DOHH2 (cell line): ENCODE results near the gene ZNF771.

Experiments
- H3F3A ChIP-seq: fragments of 200-600 bp; sonication (generic), shearing (Covaris generic); 2 replicates; pipeline ENCODE4 v1.6.0; 2016; ENCODE audit warnings: antibody characterized with exemption, mild to moderate bottlenecking; ENCODE audit not compliant: control insufficient read depth, insufficient read depth
- H3K27ac ChIP-seq: fragments of 200-600 bp; sonication (generic); 2 replicates; pipeline ENCODE4 v1.5.1; 2014; ENCODE audit warnings: low read depth, mild to moderate bottlenecking, low read length, moderate library complexity
- H3K27me3 ChIP-seq: fragments of 200-600 bp; sonication (generic); 2 replicates; pipeline ENCODE4 v1.6.1; 2014; ENCODE audit warnings: mild to moderate bottlenecking, low read length, mixed read lengths; ENCODE audit not compliant: control insufficient read depth
- H3K36me3 ChIP-seq: fragments of 200-600 bp; sonication (generic); 2 replicates; pipeline ENCODE4 v1.6.1; 2014; ENCODE audit warnings: mild to moderate bottlenecking, low read length, moderate library complexity, mixed read lengths; ENCODE audit not compliant: control insufficient read depth
- H3K4me1 ChIP-seq: fragments of 200-600 bp; sonication (generic); 2 replicates; pipeline ENCODE4 v1.6.1; 2014; ENCODE audit warnings: mild to moderate bottlenecking, low read length, mixed read lengths; ENCODE audit not compliant: control insufficient read depth
- H3K4me2 ChIP-seq: fragments of 200-600 bp; sonication (generic); 2 replicates; pipeline ENCODE4 v1.6.0; 2014; ENCODE audit warnings: mild to moderate bottlenecking, low read length, moderate library complexity
- H3K4me3 ChIP-seq: fragments of 200-600 bp; sonication (generic); 2 replicates; pipeline ENCODE4 v1.5.1; 2014; ENCODE audit warnings: mild to moderate bottlenecking, low read length, mixed read lengths
- H3K79me2 ChIP-seq: fragments of 200-600 bp; sonication (generic); 2 replicates; pipeline ENCODE4 v1.6.1; 2014; ENCODE audit warnings: mild to moderate bottlenecking, low read length, mixed read lengths; ENCODE audit not compliant: control insufficient read depth
- H3K9me2 ChIP-seq: fragments of 200-600 bp; sonication (generic); replicated peaks from 2 replicates; pipeline ENCODE4 v1.6.1; 2014; ENCODE audit warnings: mild to moderate bottlenecking, low read length, mixed read lengths; ENCODE audit not compliant: control insufficient read depth
- H3K9me3 ChIP-seq: fragments of 200-600 bp; sonication (generic); 2 replicates; pipeline ENCODE4 v1.6.1; 2014; ENCODE audit warnings: antibody characterized with exemption, low read length, mixed read lengths; ENCODE audit not compliant: control insufficient read depth, insufficient read depth
- H4K20me1 ChIP-seq: fragments of 200-600 bp; sonication (generic); 2 replicates; pipeline ENCODE4 v1.6.0; 2014; ENCODE audit warnings: low read depth, mild to moderate bottlenecking, antibody characterized with exemption, low read length, moderate library complexity; ENCODE audit not compliant: control insufficient read depth, insufficient read depth
- EZH2phosphoT487 ChIP-seq: fragments of 200-600 bp; sonication (generic); IDR thresholded peaks from 2 replicates; pipeline ENCODE4 v1.6.1; 2017; ENCODE audit warnings: borderline replicate concordance, mild to moderate bottlenecking, antibody characterized with exemption, low read length, moderate library complexity, mixed read lengths
- TF ChIP-seq, protein P1 (sequence below): fragments of 200-600 bp; sonication (generic); IDR thresholded peaks from one replicate; pipeline ENCODE4 v1.5.1; 2014; ENCODE audit warnings: antibody characterized with exemption, mild to moderate bottlenecking, low read depth, low read length; ENCODE audit not compliant: poor library complexity, severe bottlenecking

Gene ZNF771

DNA sequence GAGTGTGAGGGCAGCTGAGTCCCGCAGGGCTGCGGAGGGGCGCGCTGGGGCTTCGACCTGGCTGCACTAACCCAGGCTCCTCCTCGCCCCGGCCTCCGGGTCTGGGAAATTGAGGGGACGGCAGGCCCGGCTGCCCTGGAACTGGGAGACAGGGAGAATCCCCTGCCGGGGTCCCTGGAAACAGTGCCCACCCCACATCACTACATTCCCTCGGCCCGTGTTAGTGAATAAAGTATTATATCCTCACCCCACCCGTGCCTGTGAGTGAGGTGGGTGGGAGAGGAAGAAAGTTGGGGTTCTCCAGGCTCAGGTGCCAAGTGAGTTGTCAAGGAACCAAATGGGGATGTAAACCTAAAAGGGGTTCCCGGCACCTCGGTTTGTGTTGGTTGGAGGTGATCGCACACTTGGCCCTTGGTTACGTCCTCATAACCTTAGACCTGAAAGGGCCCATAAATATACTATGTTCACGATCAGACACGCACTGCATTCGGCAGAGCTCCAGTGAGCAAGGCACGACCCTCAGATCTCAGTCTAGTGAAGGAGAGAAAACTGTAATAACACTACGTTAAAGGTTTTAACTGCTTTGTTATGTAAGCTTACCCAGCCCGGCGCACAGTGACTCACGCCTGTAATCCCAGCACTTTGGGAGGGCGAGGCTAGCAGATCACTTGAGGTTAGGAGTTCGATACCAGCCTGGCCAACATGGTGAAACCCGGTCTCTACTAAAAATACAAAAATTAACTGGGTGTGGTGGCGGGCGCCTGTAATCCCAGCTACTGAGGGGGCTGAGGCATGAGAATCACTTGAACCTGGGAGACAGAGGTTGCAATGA lies 11.2 kb downstream of the ZNF771 start:
- Histone ChIP-seq H3K79me2 (peaks cover 28% of the 10 kb centered on the region), H3K27ac (peak overlapping the region; percentile 29), H4K20me1 (no peaks in the 10 kb centered on the region), H3K27me3 (no peaks in the 10 kb centered on the region), H3K9me3 (no peaks in the 10 kb centered on the region), H3K9me2 (no peaks in the 10 kb centered on the region), H3K4me3 (peak overlapping the region; percentile 73), H3K4me1 (peaks cover 17% of the 10 kb centered on the region), H3F3A (peaks cover 31% of the 10 kb centered on the region), H3K36me3 (peaks cover 51% of the 10 kb centered on the region), H3K4me2 (peak overlapping the region; percentile 66)
- TF ChIP-seq, protein P1, sequence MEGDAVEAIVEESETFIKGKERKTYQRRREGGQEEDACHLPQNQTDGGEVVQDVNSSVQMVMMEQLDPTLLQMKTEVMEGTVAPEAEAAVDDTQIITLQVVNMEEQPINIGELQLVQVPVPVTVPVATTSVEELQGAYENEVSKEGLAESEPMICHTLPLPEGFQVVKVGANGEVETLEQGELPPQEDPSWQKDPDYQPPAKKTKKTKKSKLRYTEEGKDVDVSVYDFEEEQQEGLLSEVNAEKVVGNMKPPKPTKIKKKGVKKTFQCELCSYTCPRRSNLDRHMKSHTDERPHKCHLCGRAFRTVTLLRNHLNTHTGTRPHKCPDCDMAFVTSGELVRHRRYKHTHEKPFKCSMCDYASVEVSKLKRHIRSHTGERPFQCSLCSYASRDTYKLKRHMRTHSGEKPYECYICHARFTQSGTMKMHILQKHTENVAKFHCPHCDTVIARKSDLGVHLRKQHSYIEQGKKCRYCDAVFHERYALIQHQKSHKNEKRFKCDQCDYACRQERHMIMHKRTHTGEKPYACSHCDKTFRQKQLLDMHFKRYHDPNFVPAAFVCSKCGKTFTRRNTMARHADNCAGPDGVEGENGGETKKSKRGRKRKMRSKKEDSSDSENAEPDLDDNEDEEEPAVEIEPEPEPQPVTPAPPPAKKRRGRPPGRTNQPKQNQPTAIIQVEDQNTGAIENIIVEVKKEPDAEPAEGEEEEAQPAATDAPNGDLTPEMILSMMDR = no peak
- TF ChIP-seq EZH2phosphoT487 = no peak

DNA sequence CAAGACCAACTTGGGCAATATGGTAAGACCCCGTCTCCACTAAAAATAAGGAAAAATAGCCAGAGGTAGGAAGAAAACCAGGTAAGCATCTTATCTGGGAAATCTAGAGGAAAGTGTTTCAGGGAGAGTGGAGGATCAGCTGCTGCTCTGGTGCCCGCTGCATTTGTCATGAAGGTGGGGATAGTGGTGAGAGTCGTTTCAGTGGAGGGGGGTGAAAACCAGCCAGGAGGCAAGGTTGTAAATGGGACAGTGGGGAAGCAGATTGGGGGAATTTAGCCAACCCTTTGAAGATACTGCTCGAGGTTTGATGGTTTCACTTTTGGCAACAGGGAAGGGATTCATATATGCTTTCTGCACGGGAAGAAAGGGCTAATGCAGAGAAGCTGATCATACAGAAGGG lies 13.6 kb downstream of the ZNF771 start:
- Histone ChIP-seq H3K9me3 (no peaks in the 10 kb centered on the region), H3K9me2 (no peaks in the 10 kb centered on the region), H3K4me1 (peaks cover 17% of the 10 kb centered on the region), H4K20me1 (peaks cover 8% of the 10 kb centered on the region; the same call in 1 of the 2 replicates), H3K79me2 (peaks cover 48% of the 10 kb centered on the region), H3K4me2 (no peak overlapping the region), H3F3A (peaks cover 28% of the 10 kb centered on the region), H3K36me3 (peaks cover 65% of the 10 kb centered on the region), H3K27me3 (no peaks in the 10 kb centered on the region), H3K4me3 (no peak overlapping the region), H3K27ac (no peak overlapping the region)
- TF ChIP-seq, protein P1 = no peak
- no peak for TF ChIP-seq EZH2phosphoT487

DNA sequence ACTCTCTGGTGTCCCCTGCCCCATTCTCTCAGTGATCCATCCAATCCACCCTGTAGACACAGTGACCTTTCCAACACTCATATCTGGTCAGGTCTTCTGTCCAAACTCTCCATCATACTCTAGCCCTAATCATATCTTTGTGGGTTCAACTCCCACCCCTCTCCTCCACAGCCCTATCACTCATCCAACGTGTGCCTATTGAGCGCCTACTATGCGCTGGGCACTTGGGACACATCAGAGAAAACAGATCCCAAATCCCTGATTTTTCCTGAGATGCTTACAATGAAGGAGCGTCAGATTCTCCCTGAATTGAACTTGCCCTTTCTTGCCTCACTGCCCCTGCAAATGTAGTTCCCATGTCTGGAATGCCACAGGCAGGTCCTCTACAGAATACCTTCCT lies 20.6 kb downstream of the ZNF771 start:
- no peak for TF ChIP-seq EZH2phosphoT487
- TF ChIP-seq, protein P1 = no peak

More for the DNA sequence above, 20.6 kb downstream of the ZNF771 start:
- Histone ChIP-seq H3K9me3 (no peaks in the 10 kb centered on the region), H3K4me3 (peak overlapping the region; percentile 99), H3K4me1 (peaks cover 26% of the 10 kb centered on the region), H3K4me2 (peak overlapping the region; percentile 75), H3K36me3 (peaks cover 60% of the 10 kb centered on the region), H3F3A (no peaks in the 10 kb centered on the region), H3K79me2 (peaks cover 72% of the 10 kb centered on the region), H4K20me1 (peaks cover 19% of the 10 kb centered on the region; the same call in 1 of the 2 replicates), H3K9me2 (no peaks in the 10 kb centered on the region), H3K27ac (no peak overlapping the region), H3K27me3 (no peaks in the 10 kb centered on the region)
